OCI-LY7 (cell line): Measurements from ENCODE around the gene TPM2. TPM values are rescaled to one million over a fixed set of nuclear protein-coding genes. Genes with fewer than 3 reads are reported as not detected.

Experiments
- BruUV-seq: library from RNA; stranded (reverse); fragments of 400-500 nt; replicated peaks from 2 replicates; lab custom pipeline; 2021; lab: Mats Ljungman, UMichigan
- CTCF ChIA-PET: fragments of 300-600 bp; sonication (Branson Sonifier 250); formaldehyde crosslinking; loops from one replicate; lab custom pipeline; 2022; ENCODE audit warnings: antibody characterized with exemption; ENCODE audit not compliant: unreplicated experiment; lab: Charles Lee
- POLR2A ChIA-PET: fragments of 300-600 bp; sonication (Branson Sonifier 250); formaldehyde crosslinking; loops from one replicate; lab custom pipeline; 2022; ENCODE audit warnings: antibody characterized with exemption; lab: Charles Lee
- DNase-seq: peaks from one replicate; pipeline ENCODE4 v3.0.0-alpha.2; 2015; ENCODE audit warnings: low spot score
- H2AFZ ChIP-seq: fragments of 200-600 bp; sonication (generic), shearing (Covaris generic); 2 replicates; pipeline ENCODE4 v1.6.1; 2014; ENCODE audit warnings: mild to moderate bottlenecking, antibody characterized with exemption, low read length, moderate library complexity
- H3K27ac ChIP-seq: fragments of 200-600 bp; sonication (generic); 2 replicates; pipeline ENCODE4 v1.5.1; 2014; ENCODE audit warnings: mixed run types, low read depth, mild to moderate bottlenecking, moderate library complexity, low read length, inconsistent platforms; ENCODE audit not compliant: poor library complexity, severe bottlenecking
- H3K36me3 ChIP-seq: fragments of 200-600 bp; sonication (generic); 2 replicates; pipeline ENCODE4 v1.6.1; 2014; ENCODE audit warnings: mild to moderate bottlenecking, antibody characterized with exemption, low read length, moderate library complexity, mixed read lengths; ENCODE audit not compliant: insufficient read depth
- H3K4me1 ChIP-seq: fragments of 200-600 bp; sonication (generic); 2 replicates; pipeline ENCODE4 v1.5.1; 2014; ENCODE audit warnings: mild to moderate bottlenecking, low read length; ENCODE audit not compliant: insufficient read depth, poor library complexity, severe bottlenecking
- H3K4me2 ChIP-seq: fragments of 200-600 bp; sonication (generic); 2 replicates; pipeline ENCODE4 v1.6.1; 2014; ENCODE audit warnings: mild to moderate bottlenecking, low read length
- H3K4me3 ChIP-seq: fragments of 200-600 bp; sonication (generic); 2 replicates; pipeline ENCODE4 v1.5.1; 2014; ENCODE audit warnings: mild to moderate bottlenecking, low read depth, low read length; ENCODE audit not compliant: poor library complexity, severe bottlenecking
- H3K79me2 ChIP-seq: fragments of 200-600 bp; sonication (generic); 2 replicates; pipeline ENCODE4 v1.6.1; 2016; ENCODE audit warnings: low read depth, mild to moderate bottlenecking, low read length, moderate library complexity, mixed read lengths; ENCODE audit not compliant: insufficient read depth
- H3K9me2 ChIP-seq: fragments of 200-600 bp; sonication (generic); 2 replicates; pipeline ENCODE4 v1.6.1; 2016; ENCODE audit warnings: mild to moderate bottlenecking, low read length, mixed read lengths; ENCODE audit not compliant: insufficient read depth
- H3K9me3 ChIP-seq: fragments of 200-600 bp; sonication (generic); 2 replicates; pipeline ENCODE4 v1.6.1; 2014; ENCODE audit warnings: mild to moderate bottlenecking, mixed run types, low read length, mixed read lengths
- H4K20me1 ChIP-seq: fragments of 200-600 bp; sonication (generic); 2 replicates; pipeline ENCODE4 v1.6.1; 2014; ENCODE audit warnings: mild to moderate bottlenecking, antibody characterized with exemption, low read length, moderate library complexity, mixed read lengths; ENCODE audit not compliant: insufficient read depth
- CTCF ChIP-seq: fragments of 200-600 bp; sonication (generic); conservative IDR thresholded peaks from 2 replicates; pipeline ENCODE4 v1.5.1; 2014; ENCODE audit warnings: mild to moderate bottlenecking, antibody characterized with exemption, low read length, moderate library complexity, mixed read lengths
- EZH2phosphoT487 ChIP-seq: fragments of 200-600 bp; sonication (generic); IDR thresholded peaks from 2 replicates; pipeline ENCODE4 v1.6.1; 2018; ENCODE audit warnings: low read depth, borderline replicate concordance, mild to moderate bottlenecking, mixed run types, antibody characterized with exemption, low read length, moderate library complexity, mixed read lengths
- intact Hi-C: fragments of 100-400 bp; cut with micrococcal nuclease; formaldehyde crosslinking; loops from one replicate; pipeline ENCODE4 v1.10.0; 2022; ENCODE audit not compliant: unreplicated experiment
- total RNA-seq, 2 experiments: library from RNA; depleted of rRNA in 1 of 2; stranded (reverse); fragments of >200 nt in 1 of 2; shearing (Covaris generic) in 1 of 2; gene quantifications; 2 replicates each; pipeline ENCODE4 v1.2.3, GENCODE V29; 2014 to 2022

The TPM2 gene
- total RNA-seq, 2 experiments from 2014 or later = 2.5 TPM; not detected in 1

GRCh38 chr9:35705372-35705771, 15.6 kb upstream of the TPM2 start:
- POLR2A ChIA-PET = no interaction called here
- BruUV-seq = no TSS peak

DNA sequence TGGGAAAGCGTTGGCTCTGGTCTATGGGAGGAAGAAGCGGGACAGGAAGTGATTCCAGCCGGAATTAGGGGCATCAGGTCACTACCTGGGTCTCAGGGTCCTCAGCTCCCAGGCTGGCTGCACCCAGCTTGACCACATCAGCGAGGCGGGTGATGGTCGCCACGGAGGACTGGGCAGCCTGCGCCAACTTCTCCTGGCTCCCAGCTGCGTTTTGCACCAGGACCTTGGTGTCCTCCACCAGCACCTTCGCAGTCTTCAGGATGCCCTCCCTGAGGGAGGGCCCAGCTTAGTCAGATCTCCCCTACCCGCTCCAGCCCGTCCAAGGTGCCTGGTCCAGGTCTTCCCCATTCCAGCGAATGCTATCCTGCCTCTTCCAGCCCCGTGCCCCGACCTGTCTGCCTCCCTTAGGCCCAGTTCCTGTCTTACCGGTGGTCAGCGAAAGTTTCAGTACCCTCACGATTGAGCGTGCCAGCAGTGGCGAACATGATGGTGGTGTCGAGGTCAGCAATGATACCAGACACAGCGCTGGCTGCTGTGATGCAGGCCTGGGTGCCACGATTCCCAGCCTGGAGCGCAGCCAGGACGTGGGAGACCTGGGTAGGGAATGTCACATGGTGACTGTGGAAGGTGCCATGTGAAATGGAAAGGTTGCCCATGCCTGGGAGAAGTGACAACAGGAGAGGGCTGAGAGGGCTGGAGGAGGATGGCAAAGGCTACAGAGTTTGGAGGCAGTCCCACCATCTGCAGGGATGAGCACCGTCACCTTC, 14.4 kb upstream of the TPM2 start:
- Histone ChIP-seq H2AFZ (no peak overlapping the region), H3K4me3 (no peak overlapping the region), H3K27ac (no peak overlapping the region), H4K20me1 (no peaks in the 10 kb centered on the region), H3K4me2 (no peak overlapping the region), H3K79me2 (no peaks in the 10 kb centered on the region), H3K9me2 (no peaks in the 10 kb centered on the region), H3K36me3 (peaks cover 98% of the 10 kb centered on the region), H3K4me1 (no peaks in the 10 kb centered on the region), H3K9me3 (no peaks in the 10 kb centered on the region)
- ChIA-PET CTCF (no interaction called here), POLR2A (no interaction called here)
- TF ChIP-seq CTCF (no peak), EZH2phosphoT487 (no peak)
- TSS peak; percentile 42 for BruUV-seq
- intact Hi-C loops = no loop called here
- no peak for DNase-seq

More at GRCh38 chr9:35705372-35705771, 15.6 kb upstream of the TPM2 start:
- no peaks in the 10 kb centered on the region for H3K79me2 ChIP-seq
- no peak for DNase-seq
- intact Hi-C loops = no loop called here
- H2AFZ ChIP-seq = no peak overlapping the region
- TF ChIP-seq CTCF = no peak
- no peak for TF ChIP-seq EZH2phosphoT487
- H3K4me2 ChIP-seq = no peak overlapping the region
- no peak overlapping the region for H3K4me3 ChIP-seq
- H4K20me1 ChIP-seq = no peaks in the 10 kb centered on the region
- no peaks in the 10 kb centered on the region for H3K9me2 ChIP-seq
- no peaks in the 10 kb centered on the region for H3K9me3 ChIP-seq
- H3K36me3 ChIP-seq = peaks cover 96% of the 10 kb centered on the region
- CTCF ChIA-PET = interaction anchor here (0.9 kb wide), 1 partner anchor 9 kb away, joined by 3 read pairs; no protein-coding TSS in a partner anchor
- H3K27ac ChIP-seq = no peak overlapping the region
- H3K4me1 ChIP-seq = no peaks in the 10 kb centered on the region

GRCh38 chr9:35702696-35703095, 13.0 kb upstream of the TPM2 start:
- Histone ChIP-seq H3K4me1 (no peaks in the 10 kb centered on the region), H3K4me3 (no peak overlapping the region), H2AFZ (no peak overlapping the region), H3K9me2 (no peaks in the 10 kb centered on the region), H3K36me3 (peaks cover 98% of the 10 kb centered on the region), H3K27ac (no peak overlapping the region), H4K20me1 (no peaks in the 10 kb centered on the region), H3K4me2 (no peak overlapping the region), H3K79me2 (no peaks in the 10 kb centered on the region), H3K9me3 (no peaks in the 10 kb centered on the region)
- TF ChIP-seq CTCF (no peak), EZH2phosphoT487 (no peak)
- CTCF ChIA-PET = no interaction called here
- intact Hi-C loops = no loop called here
- BruUV-seq = no TSS peak
- DNase-seq = no peak
- POLR2A ChIA-PET = interaction anchor here (1.4 kb wide), 1 partner anchor 29 kb away, joined by 3 read pairs; the partner anchor contains the start of gene TLN1
